ENCODE results near the gene MEGF11. TPM values are rescaled to one million over a fixed set of nuclear protein-coding genes. Genes with fewer than 3 reads are reported as not detected.

MEGF11 gene
- total RNA-seq, 1 experiment from 2014 or later: 2.3 TPM

DNA sequence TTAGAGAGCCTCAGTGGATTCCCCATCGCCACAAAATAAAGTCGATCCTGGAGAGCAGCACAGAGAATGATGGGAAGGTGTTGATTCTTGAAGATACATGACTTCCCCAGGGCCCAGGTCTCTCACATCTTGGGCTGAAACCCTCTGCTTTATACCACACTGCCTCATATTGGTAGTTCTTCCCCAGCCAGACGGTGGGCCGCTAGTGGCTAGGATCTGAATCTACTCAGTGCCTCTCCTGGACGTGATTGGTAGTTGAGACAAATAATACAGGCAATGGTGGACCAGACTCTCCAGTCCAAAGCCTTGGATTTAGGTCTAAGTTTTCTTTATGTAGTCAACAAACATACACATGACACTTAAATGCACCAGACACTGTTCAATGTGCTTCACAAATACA, 334.6 kb downstream of the MEGF11 start:
- H3K27ac ChIP-seq (ENCODE audit: low read depth, low read length): no peak overlapping the region
- TF ChIP-seq YY1 (IDR thresholded peaks at IDR 0.05; ENCODE audit: extremely low read depth, insufficient replicate concordance, low read depth, low read length) (no peak), EZH2 (IDR thresholded peaks at IDR 0.05) (no peak), SRF (IDR thresholded peaks at IDR 0.05; ENCODE audit: low read depth) (no peak), FOSL1 (IDR thresholded peaks at IDR 0.05; ENCODE audit: low read depth) (no peak), EGR1 (IDR thresholded peaks at IDR 0.05; ENCODE audit: low read depth) (no peak), TCF7L2 (IDR thresholded peaks at IDR 0.05; ENCODE audit: borderline replicate concordance, extremely low read depth, insufficient read depth, insufficient read length) (no peak), ZNF274 (IDR thresholded peaks at IDR 0.05; ENCODE audit: low read depth, low read length) (no peak), RAD21 (IDR thresholded peaks at IDR 0.05; ENCODE audit: low read depth) (no peak)
- TF ChIP-seq, protein P1, sequence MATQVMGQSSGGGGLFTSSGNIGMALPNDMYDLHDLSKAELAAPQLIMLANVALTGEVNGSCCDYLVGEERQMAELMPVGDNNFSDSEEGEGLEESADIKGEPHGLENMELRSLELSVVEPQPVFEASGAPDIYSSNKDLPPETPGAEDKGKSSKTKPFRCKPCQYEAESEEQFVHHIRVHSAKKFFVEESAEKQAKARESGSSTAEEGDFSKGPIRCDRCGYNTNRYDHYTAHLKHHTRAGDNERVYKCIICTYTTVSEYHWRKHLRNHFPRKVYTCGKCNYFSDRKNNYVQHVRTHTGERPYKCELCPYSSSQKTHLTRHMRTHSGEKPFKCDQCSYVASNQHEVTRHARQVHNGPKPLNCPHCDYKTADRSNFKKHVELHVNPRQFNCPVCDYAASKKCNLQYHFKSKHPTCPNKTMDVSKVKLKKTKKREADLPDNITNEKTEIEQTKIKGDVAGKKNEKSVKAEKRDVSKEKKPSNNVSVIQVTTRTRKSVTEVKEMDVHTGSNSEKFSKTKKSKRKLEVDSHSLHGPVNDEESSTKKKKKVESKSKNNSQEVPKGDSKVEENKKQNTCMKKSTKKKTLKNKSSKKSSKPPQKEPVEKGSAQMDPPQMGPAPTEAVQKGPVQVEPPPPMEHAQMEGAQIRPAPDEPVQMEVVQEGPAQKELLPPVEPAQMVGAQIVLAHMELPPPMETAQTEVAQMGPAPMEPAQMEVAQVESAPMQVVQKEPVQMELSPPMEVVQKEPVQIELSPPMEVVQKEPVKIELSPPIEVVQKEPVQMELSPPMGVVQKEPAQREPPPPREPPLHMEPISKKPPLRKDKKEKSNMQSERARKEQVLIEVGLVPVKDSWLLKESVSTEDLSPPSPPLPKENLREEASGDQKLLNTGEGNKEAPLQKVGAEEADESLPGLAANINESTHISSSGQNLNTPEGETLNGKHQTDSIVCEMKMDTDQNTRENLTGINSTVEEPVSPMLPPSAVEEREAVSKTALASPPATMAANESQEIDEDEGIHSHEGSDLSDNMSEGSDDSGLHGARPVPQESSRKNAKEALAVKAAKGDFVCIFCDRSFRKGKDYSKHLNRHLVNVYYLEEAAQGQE (IDR thresholded peaks at IDR 0.05; ENCODE audit: low read depth): no peak
- H3K9me2 ChIP-seq (ENCODE audit: insufficient read depth): no peaks in the 10 kb centered on the region
- CTCF ChIA-PET: no interaction called here
- no peaks in the 10 kb centered on the region for H3K4me1 ChIP-seq (ENCODE audit: control insufficient read depth in 1 of 2, insufficient read depth in 2 of 2, low read length in 2 of 2)
- no peak overlapping the region for H3K9ac ChIP-seq (ENCODE audit: low read length)
- H3K9me3 ChIP-seq (ENCODE audit: control insufficient read depth in 1 of 2, insufficient read depth in 1 of 2, low read depth in 1 of 2, low read length in 2 of 2): no peaks in the 10 kb centered on the region
- no peaks in the 10 kb centered on the region for H3K79me2 ChIP-seq (ENCODE audit: insufficient read depth, low read length)
- no peak overlapping the region for H3K4me2 ChIP-seq (ENCODE audit: low read length)
- no peaks in the 10 kb centered on the region for H4K20me1 ChIP-seq (ENCODE audit: insufficient read depth)
- ATAC-seq (no peak), DNase-seq (ENCODE audit: low read depth, low spot score) (no peak)
- BruUV-seq (replicated peaks): no TSS peak
- POLR2A ChIA-PET: no interaction called here
- no peaks in the 10 kb centered on the region for H3K27me3 ChIP-seq (ENCODE audit: insufficient read depth, low read length)
- no peak overlapping the region for H3K4me3 ChIP-seq (replicated peaks in 1 of 2; ENCODE audit: low read depth in 1 of 2, low read length in 2 of 2)
- RAD21 ChIA-PET (ENCODE audit: low non-redundant PET in 1 of 2, low total read pairs in 2 of 2, uncharacterized antibody in 2 of 2, unreplicated experiment in 2 of 2): no interaction called here
- H3K36me3 ChIP-seq (ENCODE audit: control insufficient read depth in 1 of 2, insufficient read depth in 2 of 2, low read length in 2 of 2): no peaks in the 10 kb centered on the region
- intact Hi-C loops (cut with micrococcal nuclease): loop anchor here (5.0 kb wide), 1 partner anchor 368 kb away; no protein-coding TSS in a partner anchor
- H2AFZ ChIP-seq (ENCODE audit: low read depth, low read length, poor library complexity, severe bottlenecking): no peak overlapping the region
